Measurements from ENCODE around the gene FGF4. TPM values are rescaled to one million over a fixed set of nuclear protein-coding genes. Genes with fewer than 3 reads are reported as not detected.

Gene FGF4
- total and polyA plus RNA-seq, 10 of the 15 experiments (the other 5 are each of a cell fraction or from before 2014, with no cell fraction given), result not detected

- Histone ChIP-seq H3K27ac (ENCODE audit: control insufficient read depth, insufficient read depth) (no peak overlapping the region), H3K9me3 (replicated peaks; ENCODE audit: control insufficient read depth, insufficient read depth, low read length) (no peaks in the 10 kb centered on the region), H3K9ac (ENCODE audit: control insufficient read depth, insufficient read depth, low read length) (no peak overlapping the region), H3K4me3 (no peak overlapping the region), H3K27me3 (replicated peaks in 1 of 2; ENCODE audit: control insufficient read depth in 2 of 2, insufficient read depth in 2 of 2, low read length in 1 of 2) (no peaks in the 10 kb centered on the region; a peak in 3 of 4 replicates), H3K79me2 (ENCODE audit: control insufficient read depth, insufficient read depth, low read length) (no peaks in the 10 kb centered on the region), H3K4me1 (ENCODE audit: control insufficient read depth, insufficient read depth, low read length) (no peaks in the 10 kb centered on the region), H3K4me2 (ENCODE audit: control insufficient read depth, insufficient read depth) (no peak overlapping the region), H4K20me1 (ENCODE audit: control insufficient read depth, insufficient read depth) (no peaks in the 10 kb centered on the region), H3K36me3 (ENCODE audit: control insufficient read depth in 2 of 2, insufficient read depth in 2 of 2, low read length in 1 of 2) (no peaks in the 10 kb centered on the region), H2AFZ (ENCODE audit: control insufficient read depth, low read depth, low read length) (no peak overlapping the region)
- ATAC-seq (no peak), FAIRE-seq (no peak), DNase-seq (ENCODE audit: low read depth, low spot score) (no peak)
- WGBS (ENCODE audit: insufficient coverage, insufficient replicate concordance, low lambda C conversion rate, missing lambda C conversion rate), result 24% methylated on average over 8 of the region's 8 CpGs
- ChIA-PET SMC1A (ENCODE audit: uncharacterized antibody, unreplicated experiment) (no interaction called here), POLR2A (no interaction called here), CTCF (no interaction called here), RAD21 (ENCODE audit: unreplicated experiment) (no interaction called here)
- no TSS peak for BruUV-seq (replicated peaks)
- no peak for TF ChIP-seq MXI1 (IDR thresholded peaks at IDR 0.05; ENCODE audit: low read depth, low read length)
- TF ChIP-seq CBX5 (IDR thresholded peaks at IDR 0.05; ENCODE audit: low read depth), result no peak
- no peak for TF ChIP-seq ZBTB40 (IDR thresholded peaks at IDR 0.05; ENCODE audit: borderline replicate concordance)
- TF ChIP-seq ZNF274 (IDR thresholded peaks at IDR 0.05; ENCODE audit: insufficient read depth, insufficient read length), result no peak
- TF ChIP-seq EGR1 (IDR thresholded peaks at IDR 0.05; ENCODE audit: borderline replicate concordance in 1 of 2, low read depth in 2 of 2, low read length in 2 of 2), result no peak
- no peak for TF ChIP-seq BHLHE40 (IDR thresholded peaks at IDR 0.05; ENCODE audit: borderline replicate concordance in 1 of 2, low read depth in 2 of 2, low read length in 1 of 2)
- no peak for TF ChIP-seq POLR2AphosphoS5 (IDR thresholded peaks at IDR 0.05; ENCODE audit: low read length)
- TF ChIP-seq KAT2A (conservative IDR thresholded peaks at IDR 0.05; ENCODE audit: control insufficient read depth, low read depth, low read length), result no peak
- no peak for TF ChIP-seq GABPA (IDR thresholded peaks at IDR 0.05; ENCODE audit: low read depth)
- no peak for TF ChIP-seq RELB (IDR thresholded peaks at IDR 0.05; ENCODE audit: low read depth)
- TF ChIP-seq SRF (IDR thresholded peaks at IDR 0.05; ENCODE audit: low read depth in 2 of 2, low read length in 2 of 2), result no peak
- TF ChIP-seq RUNX3 (IDR thresholded peaks at IDR 0.05; ENCODE audit: low read length), result no peak
- intact Hi-C loops (cut with micrococcal nuclease; ENCODE audit: unreplicated experiment) (no loop called here), in situ Hi-C loops (cut with MboI) (no loop called here)
These were observed 6.1 kb upstream of the FGF4 start for GRCh38 chr11:69781241-69781640.

Data from GM12878 (cell line).